Measurements from ENCODE around the gene LYRM2. TPM values are rescaled to one million over a fixed set of nuclear protein-coding genes. Genes with fewer than 3 reads are reported as not detected.

The LYRM2 gene
- total RNA-seq, 1 donor from 2014 or later: 27.5 TPM

GRCh38 chr6:89589297-89590025 is 49.1 kb downstream of the LYRM2 start:
- Mint-ChIP-seq H3K9me3 (ENCODE audit: low read depth) (no peaks in the 10 kb centered on the region), H3K4me1 (ENCODE audit: low read depth) (peaks cover 14% of the 10 kb centered on the region), H3K4me3 (ENCODE audit: unreplicated experiment) (no peak overlapping the region), H3K27ac (ENCODE audit: unreplicated experiment) (no peak overlapping the region), H3K36me3 (ENCODE audit: low read depth) (no peaks in the 10 kb centered on the region), H3K27me3 (ENCODE audit: low read depth) (no peaks in the 10 kb centered on the region)
- DNase-seq (ENCODE audit: low spot score): no peak
- TF ChIP-seq CTCF (IDR thresholded peaks at IDR 0.05): no peak

GRCh38 chr6:89585154-89585553 is 53.4 kb downstream of the LYRM2 start:
- H3K4me1 Mint-ChIP-seq (ENCODE audit: low read depth): peaks cover 22% of the 10 kb centered on the region

GRCh38 chr6:89584539-89584938 is 54.0 kb downstream of the LYRM2 start:
- Mint-ChIP-seq H3K27ac (ENCODE audit: unreplicated experiment) (peak overlapping the region; percentile 87), H3K9me3 (ENCODE audit: low read depth) (no peaks in the 10 kb centered on the region), H3K27me3 (ENCODE audit: low read depth) (no peaks in the 10 kb centered on the region), H3K36me3 (ENCODE audit: low read depth) (no peaks in the 10 kb centered on the region), H3K4me3 (ENCODE audit: unreplicated experiment) (no peak overlapping the region), H3K4me1 (ENCODE audit: low read depth) (peaks cover 22% of the 10 kb centered on the region)
- DNase-seq (ENCODE audit: low spot score): no peak
- no peak for TF ChIP-seq CTCF (IDR thresholded peaks at IDR 0.05)

More at GRCh38 chr6:89585154-89585553, 53.4 kb downstream of the LYRM2 start:
- no peaks in the 10 kb centered on the region for H3K27me3 Mint-ChIP-seq (ENCODE audit: low read depth)
- H3K9me3 Mint-ChIP-seq (ENCODE audit: low read depth): no peaks in the 10 kb centered on the region
- no peak for TF ChIP-seq CTCF (IDR thresholded peaks at IDR 0.05)
- H3K36me3 Mint-ChIP-seq (ENCODE audit: low read depth): no peaks in the 10 kb centered on the region
- peak overlapping the region; percentile 87 for H3K27ac Mint-ChIP-seq (ENCODE audit: unreplicated experiment)
- DNase-seq (ENCODE audit: low spot score): no peak
- H3K4me3 Mint-ChIP-seq (ENCODE audit: unreplicated experiment): no peak overlapping the region

- Mint-ChIP-seq H3K27ac (ENCODE audit: unreplicated experiment) (peak overlapping the region; percentile 4), H3K4me1 (ENCODE audit: low read depth) (peaks cover 22% of the 10 kb centered on the region), H3K27me3 (ENCODE audit: low read depth) (no peaks in the 10 kb centered on the region), H3K9me3 (ENCODE audit: low read depth) (no peaks in the 10 kb centered on the region), H3K4me3 (ENCODE audit: unreplicated experiment) (no peak overlapping the region), H3K36me3 (ENCODE audit: low read depth) (no peaks in the 10 kb centered on the region)
- no peak for TF ChIP-seq CTCF (IDR thresholded peaks at IDR 0.05)
- DNase-seq (ENCODE audit: low spot score): no peak
Measured at GRCh38 chr6:89583559-89583958, 55.0 kb downstream of the LYRM2 start.

GRCh38 chr6:89582669-89583325 is 55.8 kb downstream of the LYRM2 start:
- H3K27ac Mint-ChIP-seq (ENCODE audit: unreplicated experiment): no peak overlapping the region

More at GRCh38 chr6:89582669-89583325, 55.8 kb downstream of the LYRM2 start:
- Mint-ChIP-seq H3K4me1 (ENCODE audit: low read depth) (peaks cover 22% of the 10 kb centered on the region), H3K9me3 (ENCODE audit: low read depth) (no peaks in the 10 kb centered on the region), H3K27me3 (ENCODE audit: low read depth) (no peaks in the 10 kb centered on the region), H3K4me3 (ENCODE audit: unreplicated experiment) (no peak overlapping the region), H3K36me3 (ENCODE audit: low read depth) (no peaks in the 10 kb centered on the region)
- TF ChIP-seq CTCF (IDR thresholded peaks at IDR 0.05): no peak
- no peak for DNase-seq (ENCODE audit: low spot score)

All from chondrocyte (in vitro differentiated cells).